Measurements from ENCODE around the gene RHPN2. TPM values are rescaled to one million over a fixed set of nuclear protein-coding genes. Genes with fewer than 3 reads are reported as not detected.

Gene RHPN2
- total and polyA plus RNA-seq, 2 donors (not counting 3 experiments of a cell fraction or from before 2014, with no cell fraction given) = 2.3 to 2.7 TPM

- Histone ChIP-seq H3K27me3 (ENCODE audit: control insufficient read depth in 2 of 2, insufficient read depth in 2 of 2, low read length in 2 of 2) (no peaks in the 10 kb centered on the region), H3K27ac (ENCODE audit: insufficient read depth, low read depth, low read length) (no peak overlapping the region), H3K9me3 (replicated peaks; ENCODE audit: control insufficient read depth, insufficient read depth, low read length) (no peaks in the 10 kb centered on the region), H2AFZ (ENCODE audit: low read depth, low read length) (no peak overlapping the region), H3K4me2 (ENCODE audit: insufficient read depth, low read length) (no peak overlapping the region), H3K36me3 (ENCODE audit: control insufficient read depth in 2 of 2, extremely low read depth in 1 of 2, insufficient read depth in 2 of 2, low read length in 2 of 2) (peaks cover 3 to 14% of the 10 kb centered on the region in 2 experiments), H3K9ac (replicated peaks; ENCODE audit: extremely low read depth, insufficient read depth, low read length) (no peak overlapping the region), H4K20me1 (replicated peaks; ENCODE audit: control insufficient read depth, extremely low read depth, insufficient read depth, low read length) (no peaks in the 10 kb centered on the region), H3K9me1 (replicated peaks; ENCODE audit: control insufficient read depth, extremely low read depth, insufficient read depth, low read length) (no peaks in the 10 kb centered on the region), H3K4me3 (replicated peaks in 1 of 3; ENCODE audit: insufficient read depth in 1 of 3, low read depth in 1 of 3, low read length in 3 of 3) (no peak overlapping the region), H3K79me2 (ENCODE audit: control insufficient read depth, insufficient read depth, low read length) (no peaks in the 10 kb centered on the region), H3K4me1 (ENCODE audit: control insufficient read depth, extremely low read depth, insufficient read depth, low read length) (no peaks in the 10 kb centered on the region)
- TF ChIP-seq MYC (IDR thresholded peaks at IDR 0.05; ENCODE audit: low read depth, low read length) (no peak), JUN (IDR thresholded peaks at IDR 0.05; ENCODE audit: borderline replicate concordance, insufficient read depth, insufficient read length, low read depth) (no peak), GATA2 (IDR thresholded peaks at IDR 0.05; ENCODE audit: insufficient read depth, insufficient read length, low read depth, low read length) (no peak)
- FAIRE-seq = no peak
- CTCF ChIA-PET = interaction anchor here (1.0 kb wide), 1 partner anchor 10 kb away, joined by 4 read pairs; no protein-coding TSS in a partner anchor
- POLR2A ChIA-PET = no interaction called here
- no peak for DNase-seq (ENCODE audit: low read depth, low spot score)
- dilution Hi-C loops (cut with MboI; ENCODE audit: extremely low pct_ligation_motif_present, low sequenced_read_pairs) = no loop called here
- intact Hi-C loops (cut with micrococcal nuclease) = no loop called here
- BruUV-seq (replicated peaks) = no TSS peak
Observed at GRCh38 chr19:32928806-32929205, 135.9 kb downstream of the RHPN2 start.

Small RNAs within 50 kb of the gene (small RNA-seq; reads per million reads assigned to genes)
- not detected for gene AC008521.1 (ENCODE audit: insufficient read depth, insufficient read length, low read depth, low replicate concordance)
- not detected for gene AC008521.2 (ENCODE audit: insufficient read depth, insufficient read length, low read depth, low replicate concordance)

Other genes starting within 250 kb of the RHPN2 start
- gene SLC7A9, start 195.1 kb downstream of the RHPN2 start, total RNA-seq = not detected in 2 replicates
- gene SLC7A9, start 195.1 kb downstream of the RHPN2 start, polyA plus RNA-seq = 0.06 TPM in 1 of 2 replicates, not detected in the other
- 46.2 and 46.4 TPM in 2 replicates for gene CEP89, start 92.9 kb downstream of the RHPN2 start, total RNA-seq
- 25.1 and 32.9 TPM in 2 replicates for gene CEP89, start 92.9 kb downstream of the RHPN2 start, polyA plus RNA-seq
- 4.4 and 5.5 TPM in 2 replicates for gene FAAP24, start 92.6 kb downstream of the RHPN2 start, total RNA-seq
- gene FAAP24, start 92.6 kb downstream of the RHPN2 start, polyA plus RNA-seq = 2.0 and 2.3 TPM in 2 replicates
- gene GPATCH1, start 16.3 kb upstream of the RHPN2 start, total RNA-seq = 8.1 and 9.2 TPM in 2 replicates
- gene GPATCH1, start 16.3 kb upstream of the RHPN2 start, polyA plus RNA-seq = 3.5 and 4.5 TPM in 2 replicates
- not detected in 2 replicates for gene WDR88, start 67.2 kb upstream of the RHPN2 start, total RNA-seq
- gene WDR88, start 67.2 kb upstream of the RHPN2 start, polyA plus RNA-seq = not detected in 2 replicates
- 17.8 and 19.4 TPM in 2 replicates for gene LRP3, start 129.4 kb upstream of the RHPN2 start, total RNA-seq
- 14.3 and 23.6 TPM in 2 replicates for gene LRP3, start 129.4 kb upstream of the RHPN2 start, polyA plus RNA-seq
- not detected in 2 replicates for gene SLC7A10, start 161.0 kb upstream of the RHPN2 start, total RNA-seq
- not detected in 2 replicates for gene SLC7A10, start 161.0 kb upstream of the RHPN2 start, polyA plus RNA-seq
- gene CEBPA, start 237.6 kb upstream of the RHPN2 start, total RNA-seq = not detected in 2 replicates
- 0.05 and 0.06 TPM in 2 replicates for gene CEBPA, start 237.6 kb upstream of the RHPN2 start, polyA plus RNA-seq